Liver (tissue), 9 donors: ENCODE results near the gene ARHGDIB. TPM values are rescaled to one million over a fixed set of nuclear protein-coding genes. Genes with fewer than 3 reads are reported as not detected.

Experiments
- DNase-seq: peaks from one replicate; pipeline ENCODE4 v3.0.0-alpha.2; 2017; ENCODE audit warnings: low spot score
- H3K27ac ChIP-seq, 2 donors: one replicate each; pipeline ENCODE4 v1.7.0; 2013; ENCODE audit warnings: inconsistent platforms in 2 of 2, low read length in 2 of 2, control low read depth in 1 of 2, low read depth in 1 of 2, mild to moderate bottlenecking in 1 of 2
- H3K27me3 ChIP-seq, 4 donors: one replicate each; pipeline versions ENCODE4 v1.6.1 to v1.7.0; 2013; ENCODE audit warnings: low read length in 3 of 4, inconsistent platforms in 1 of 4, mild to moderate bottlenecking in 1 of 4, moderate library complexity in 1 of 4; ENCODE audit not compliant: control insufficient read depth in 4 of 4, insufficient read depth in 4 of 4
- H3K36me3 ChIP-seq, 4 donors: one replicate each; pipeline versions ENCODE4 v1.6.1 to v1.7.0; 2013; ENCODE audit warnings: low read length in 3 of 4, mild to moderate bottlenecking in 3 of 4, low read depth in 1 of 4, moderate library complexity in 1 of 4; ENCODE audit not compliant: control insufficient read depth in 4 of 4, insufficient read depth in 3 of 4
- H3K4me1 ChIP-seq, 4 donors: one replicate each; pipeline versions ENCODE4 v1.6.1 to v1.7.0; 2013; ENCODE audit warnings: low read length in 3 of 4, mild to moderate bottlenecking in 3 of 4, moderate library complexity in 1 of 4; ENCODE audit not compliant: control insufficient read depth in 4 of 4, insufficient read depth in 4 of 4
- H3K4me3 ChIP-seq, 3 donors: one replicate each; pipeline versions ENCODE4 v1.6.1 to v1.7.0; 2013; ENCODE audit warnings: low read length in 3 of 3, control low read depth in 1 of 3, low read depth in 1 of 3, mild to moderate bottlenecking in 1 of 3
- H3K9ac ChIP-seq, 2 donors: one replicate each; pipeline ENCODE4 v1.7.0; 2013; ENCODE audit warnings: low read length in 2 of 2, mild to moderate bottlenecking in 2 of 2, moderate library complexity in 2 of 2, control low read depth in 1 of 2, low read depth in 1 of 2
- H3K9me3 ChIP-seq, 4 donors: one replicate each; pipeline versions ENCODE4 v1.6.1 to v1.7.0; 2013; ENCODE audit warnings: low read length in 3 of 4; ENCODE audit not compliant: control insufficient read depth in 4 of 4
- EGR1 ChIP-seq, 2 donors: IDR thresholded peaks; 2 replicates each; pipeline ENCODE4 v1.6.1; 2016 to 2018; ENCODE audit warnings: antibody characterized with exemption in 2 of 2, low read depth in 2 of 2
- FOXA1 ChIP-seq: IDR thresholded peaks from 2 replicates; pipeline ENCODE4 v1.6.1; 2016; ENCODE audit warnings: antibody characterized with exemption
- FOXA2 ChIP-seq: IDR thresholded peaks from 2 replicates; pipeline ENCODE4 v1.6.1; 2016; ENCODE audit warnings: antibody characterized with exemption
- HNF4A ChIP-seq, 2 donors: conservative IDR thresholded peaks; 2 replicates each; pipeline ENCODE4 v1.6.1; 2016; ENCODE audit warnings: antibody characterized with exemption in 2 of 2, mild to moderate bottlenecking in 2 of 2
- HNF4G ChIP-seq: IDR thresholded peaks from 2 replicates; pipeline ENCODE4 v1.6.1; 2016; ENCODE audit warnings: antibody characterized with exemption
- JUND ChIP-seq, 2 donors: IDR thresholded peaks; 2 replicates each; pipeline ENCODE4 v1.6.1; 2016; ENCODE audit warnings: antibody characterized with exemption in 2 of 2
- NR2F2 ChIP-seq: IDR thresholded peaks from 2 replicates; pipeline ENCODE4 v1.6.1; 2016; ENCODE audit warnings: antibody characterized with exemption
- RAD21 ChIP-seq, 2 donors: IDR thresholded peaks; 2 replicates each; pipeline ENCODE4 v1.6.1; 2016; ENCODE audit warnings: antibody characterized with exemption in 2 of 2, mild to moderate bottlenecking in 2 of 2
- RXRA ChIP-seq, 2 donors: IDR thresholded peaks; 2 replicates each; pipeline ENCODE4 v1.6.1; 2017 to 2018; ENCODE audit warnings: antibody characterized with exemption in 2 of 2, mild to moderate bottlenecking in 1 of 2
- TAF1 ChIP-seq: conservative IDR thresholded peaks from 2 replicates; pipeline ENCODE4 v1.6.1; 2016; ENCODE audit warnings: antibody characterized with exemption, mild to moderate bottlenecking
- YY1 ChIP-seq: IDR thresholded peaks from 2 replicates; pipeline ENCODE4 v1.6.1; 2016; ENCODE audit warnings: antibody characterized with exemption, mild to moderate bottlenecking
- WGBS: extraction: QIAGEN DNeasy Blood & Tissue Kit; methylation state at CpG from one replicate; pipeline ENCODE4 v1.1.7; 2013; 5-methylcytosine and 5-hydroxymethylcytosine counted together
- polyA plus RNA-seq, 2 donors: library from polyadenylated mRNA; stranded (reverse) in 1 of 2; unstranded in 1 of 2; fragments of 200-250 nt in 1 of 2; fragments of >200 nt in 1 of 2; fragmentation: Nextera tagmentation in 1 of 2; extraction: Ambion mirVana in 1 of 2; gene quantifications; one replicate each; pipeline versions ENCODE4 v1.2.1 to v1.2.3, GENCODE V29; 2013 to 2015
- total RNA-seq, 2 donors: library from RNA; depleted of rRNA; stranded (reverse); fragments of >200 nt; gene quantifications; one replicate each; pipeline ENCODE4 v1.2.3, GENCODE V29; 2014
- TF ChIP-seq, protein P1 (sequence below): IDR thresholded peaks from 2 replicates; pipeline ENCODE4 v1.6.1; 2016; ENCODE audit warnings: antibody characterized with exemption, mild to moderate bottlenecking
- TF ChIP-seq, protein P2 (sequence below): fragments of 150-350 bp; IDR thresholded peaks from 2 replicates; pipeline ENCODE4 v1.5.1; 2017; ENCODE audit warnings: improper control_type of control experiment, low read depth, low read length; ENCODE audit not compliant: missing input control
- TF ChIP-seq, protein P3 (sequence below): IDR thresholded peaks from 2 replicates; pipeline ENCODE4 v1.6.1; 2016; ENCODE audit warnings: antibody characterized with exemption
- TF ChIP-seq, protein P4 (sequence below): IDR thresholded peaks from 2 replicates; pipeline ENCODE4 v1.6.1; 2016; ENCODE audit warnings: antibody characterized with exemption
- donor health status: healthy.
- donor health status: healthy.
- donor health status: healthy.
- donor health status: healthy.
- donor health status: healthy.

Gene ARHGDIB
- total and polyA plus RNA-seq, 4 donors: 36.3 to 66.9 (median 47.5) TPM

DNA sequence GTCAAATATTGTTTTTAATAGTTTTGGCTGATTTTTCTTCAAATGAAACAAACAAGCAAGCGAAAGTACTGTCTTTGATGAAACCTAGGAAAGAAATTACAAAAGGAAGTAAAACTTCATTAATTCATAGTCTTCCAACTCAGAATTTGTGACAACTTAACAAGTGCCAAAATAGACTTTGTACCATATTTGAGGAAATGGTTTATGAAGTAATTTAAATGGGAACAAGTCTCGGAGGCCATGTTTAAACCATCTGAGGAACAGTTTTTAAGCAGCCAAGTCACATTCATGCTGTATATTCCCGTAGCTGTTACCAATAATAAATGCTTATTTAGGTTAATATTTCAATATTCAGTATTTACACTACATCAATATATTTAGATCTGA, 745 bp upstream of the ARHGDIB start:
- Histone ChIP-seq H3K9me3 (no peaks in the 10 kb centered on the region), H3K4me1 (peaks cover 0 to 2% (median 0%) of the 10 kb centered on the region in 4 donors), H3K36me3 (no peaks in the 10 kb centered on the region), H3K27me3 (no peaks in the 10 kb centered on the region), H3K27ac (peak overlapping the region; percentile 63 to 88), H3K4me3 (no peak overlapping the region), H3K9ac (peak overlapping the region in 1 of 2 donors; percentile 64)
- DNase-seq: no peak
- TF ChIP-seq RAD21 (IDR thresholded peaks at IDR 0.05) (no peak), YY1 (peak; percentile 68), HNF4A (conservative IDR thresholded peaks at IDR 0.05) (no peak)
- TF ChIP-seq, protein P1, sequence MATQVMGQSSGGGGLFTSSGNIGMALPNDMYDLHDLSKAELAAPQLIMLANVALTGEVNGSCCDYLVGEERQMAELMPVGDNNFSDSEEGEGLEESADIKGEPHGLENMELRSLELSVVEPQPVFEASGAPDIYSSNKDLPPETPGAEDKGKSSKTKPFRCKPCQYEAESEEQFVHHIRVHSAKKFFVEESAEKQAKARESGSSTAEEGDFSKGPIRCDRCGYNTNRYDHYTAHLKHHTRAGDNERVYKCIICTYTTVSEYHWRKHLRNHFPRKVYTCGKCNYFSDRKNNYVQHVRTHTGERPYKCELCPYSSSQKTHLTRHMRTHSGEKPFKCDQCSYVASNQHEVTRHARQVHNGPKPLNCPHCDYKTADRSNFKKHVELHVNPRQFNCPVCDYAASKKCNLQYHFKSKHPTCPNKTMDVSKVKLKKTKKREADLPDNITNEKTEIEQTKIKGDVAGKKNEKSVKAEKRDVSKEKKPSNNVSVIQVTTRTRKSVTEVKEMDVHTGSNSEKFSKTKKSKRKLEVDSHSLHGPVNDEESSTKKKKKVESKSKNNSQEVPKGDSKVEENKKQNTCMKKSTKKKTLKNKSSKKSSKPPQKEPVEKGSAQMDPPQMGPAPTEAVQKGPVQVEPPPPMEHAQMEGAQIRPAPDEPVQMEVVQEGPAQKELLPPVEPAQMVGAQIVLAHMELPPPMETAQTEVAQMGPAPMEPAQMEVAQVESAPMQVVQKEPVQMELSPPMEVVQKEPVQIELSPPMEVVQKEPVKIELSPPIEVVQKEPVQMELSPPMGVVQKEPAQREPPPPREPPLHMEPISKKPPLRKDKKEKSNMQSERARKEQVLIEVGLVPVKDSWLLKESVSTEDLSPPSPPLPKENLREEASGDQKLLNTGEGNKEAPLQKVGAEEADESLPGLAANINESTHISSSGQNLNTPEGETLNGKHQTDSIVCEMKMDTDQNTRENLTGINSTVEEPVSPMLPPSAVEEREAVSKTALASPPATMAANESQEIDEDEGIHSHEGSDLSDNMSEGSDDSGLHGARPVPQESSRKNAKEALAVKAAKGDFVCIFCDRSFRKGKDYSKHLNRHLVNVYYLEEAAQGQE: no peak
- WGBS: 74% methylated on average over 3 of the region's 3 CpGs

DNA sequence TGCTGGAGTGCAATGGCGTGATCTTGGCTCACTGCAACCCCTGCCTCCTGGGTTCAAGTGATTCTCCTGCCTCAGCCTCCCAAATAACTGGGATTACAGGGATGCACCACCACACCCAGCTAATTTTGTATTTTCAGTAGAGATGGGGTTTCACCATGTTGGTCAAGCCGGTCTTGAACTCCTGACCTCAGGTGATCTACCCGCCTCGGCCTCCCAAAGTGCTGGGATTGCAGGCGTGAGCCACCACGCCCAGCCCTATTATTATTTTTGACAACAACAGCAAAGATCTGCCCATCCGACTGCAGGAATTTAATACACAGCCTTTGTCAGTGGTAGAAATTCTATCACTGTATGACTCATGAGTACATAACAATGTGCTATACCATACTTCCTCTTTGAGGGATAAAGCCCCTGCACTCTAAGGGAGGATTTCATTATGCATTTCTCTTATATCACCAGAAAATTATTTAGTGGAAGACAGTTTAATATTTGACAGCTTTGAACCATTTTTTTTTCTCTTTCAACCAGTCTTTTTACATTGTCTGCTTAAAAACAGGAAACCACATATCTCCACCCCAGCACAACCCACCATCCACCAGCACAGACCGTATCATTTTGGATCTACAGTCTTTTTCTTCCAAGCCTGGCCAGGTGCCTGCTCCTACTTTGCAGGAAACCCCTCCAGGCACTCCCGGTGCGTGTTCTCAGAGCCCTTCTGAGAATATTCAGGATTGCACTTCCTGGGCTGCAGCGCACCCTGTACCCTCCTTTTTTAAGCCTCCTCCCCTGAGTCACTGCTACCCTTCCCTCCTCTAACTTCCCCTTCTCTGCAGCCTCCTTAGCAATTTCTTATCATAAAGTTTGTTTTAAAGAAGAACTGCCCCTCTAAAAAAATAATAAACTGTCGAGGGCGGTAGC, 594 bp downstream of the ARHGDIB start:
- no peak for DNase-seq
- TF ChIP-seq FOXA1 (no peak), EGR1 (IDR thresholded peaks at IDR 0.05; ENCODE audit: low read depth in 2 of 2) (no peak), NR2F2 (no peak), RXRA (IDR thresholded peaks at IDR 0.05) (no peak), JUND (IDR thresholded peaks at IDR 0.05) (no peak), RAD21 (IDR thresholded peaks at IDR 0.05) (no peak), HNF4G (no peak), TAF1 (no peak), FOXA2 (no peak), YY1 (no peak)
- TF ChIP-seq, protein P1: no peak
- TF ChIP-seq, protein P2, sequence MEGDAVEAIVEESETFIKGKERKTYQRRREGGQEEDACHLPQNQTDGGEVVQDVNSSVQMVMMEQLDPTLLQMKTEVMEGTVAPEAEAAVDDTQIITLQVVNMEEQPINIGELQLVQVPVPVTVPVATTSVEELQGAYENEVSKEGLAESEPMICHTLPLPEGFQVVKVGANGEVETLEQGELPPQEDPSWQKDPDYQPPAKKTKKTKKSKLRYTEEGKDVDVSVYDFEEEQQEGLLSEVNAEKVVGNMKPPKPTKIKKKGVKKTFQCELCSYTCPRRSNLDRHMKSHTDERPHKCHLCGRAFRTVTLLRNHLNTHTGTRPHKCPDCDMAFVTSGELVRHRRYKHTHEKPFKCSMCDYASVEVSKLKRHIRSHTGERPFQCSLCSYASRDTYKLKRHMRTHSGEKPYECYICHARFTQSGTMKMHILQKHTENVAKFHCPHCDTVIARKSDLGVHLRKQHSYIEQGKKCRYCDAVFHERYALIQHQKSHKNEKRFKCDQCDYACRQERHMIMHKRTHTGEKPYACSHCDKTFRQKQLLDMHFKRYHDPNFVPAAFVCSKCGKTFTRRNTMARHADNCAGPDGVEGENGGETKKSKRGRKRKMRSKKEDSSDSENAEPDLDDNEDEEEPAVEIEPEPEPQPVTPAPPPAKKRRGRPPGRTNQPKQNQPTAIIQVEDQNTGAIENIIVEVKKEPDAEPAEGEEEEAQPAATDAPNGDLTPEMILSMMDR: no peak
- TF ChIP-seq, protein P3, sequence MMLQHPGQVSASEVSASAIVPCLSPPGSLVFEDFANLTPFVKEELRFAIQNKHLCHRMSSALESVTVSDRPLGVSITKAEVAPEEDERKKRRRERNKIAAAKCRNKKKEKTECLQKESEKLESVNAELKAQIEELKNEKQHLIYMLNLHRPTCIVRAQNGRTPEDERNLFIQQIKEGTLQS: no peak
- TF ChIP-seq, protein P4, sequence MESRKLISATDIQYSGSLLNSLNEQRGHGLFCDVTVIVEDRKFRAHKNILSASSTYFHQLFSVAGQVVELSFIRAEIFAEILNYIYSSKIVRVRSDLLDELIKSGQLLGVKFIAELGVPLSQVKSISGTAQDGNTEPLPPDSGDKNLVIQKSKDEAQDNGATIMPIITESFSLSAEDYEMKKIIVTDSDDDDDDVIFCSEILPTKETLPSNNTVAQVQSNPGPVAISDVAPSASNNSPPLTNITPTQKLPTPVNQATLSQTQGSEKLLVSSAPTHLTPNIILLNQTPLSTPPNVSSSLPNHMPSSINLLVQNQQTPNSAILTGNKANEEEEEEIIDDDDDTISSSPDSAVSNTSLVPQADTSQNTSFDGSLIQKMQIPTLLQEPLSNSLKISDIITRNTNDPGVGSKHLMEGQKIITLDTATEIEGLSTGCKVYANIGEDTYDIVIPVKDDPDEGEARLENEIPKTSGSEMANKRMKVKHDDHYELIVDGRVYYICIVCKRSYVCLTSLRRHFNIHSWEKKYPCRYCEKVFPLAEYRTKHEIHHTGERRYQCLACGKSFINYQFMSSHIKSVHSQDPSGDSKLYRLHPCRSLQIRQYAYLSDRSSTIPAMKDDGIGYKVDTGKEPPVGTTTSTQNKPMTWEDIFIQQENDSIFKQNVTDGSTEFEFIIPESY: no peak
- WGBS: 54% methylated on average over 13 of the region's 13 CpGs

More for the DNA sequence above, 594 bp downstream of the ARHGDIB start:
- Histone ChIP-seq H3K27me3 (no peaks in the 10 kb centered on the region), H3K4me3 (peak overlapping the region; percentile 30 to 62 (median 37)), H3K4me1 (peaks cover 0 to 5% (median 1%) of the 10 kb centered on the region in 4 donors), H3K27ac (peak overlapping the region; percentile 63 to 88), H3K9me3 (no peaks in the 10 kb centered on the region), H3K9ac (peak overlapping the region; percentile 1 to 80), H3K36me3 (no peaks in the 10 kb centered on the region)
